ENCODE measurements around the gene RNF114.

RNF114 gene

GRCh38 chr20:49904440-49905214, 31.6 kb upstream of the RNF114 start:
- no peak for DNase-seq

DNA sequence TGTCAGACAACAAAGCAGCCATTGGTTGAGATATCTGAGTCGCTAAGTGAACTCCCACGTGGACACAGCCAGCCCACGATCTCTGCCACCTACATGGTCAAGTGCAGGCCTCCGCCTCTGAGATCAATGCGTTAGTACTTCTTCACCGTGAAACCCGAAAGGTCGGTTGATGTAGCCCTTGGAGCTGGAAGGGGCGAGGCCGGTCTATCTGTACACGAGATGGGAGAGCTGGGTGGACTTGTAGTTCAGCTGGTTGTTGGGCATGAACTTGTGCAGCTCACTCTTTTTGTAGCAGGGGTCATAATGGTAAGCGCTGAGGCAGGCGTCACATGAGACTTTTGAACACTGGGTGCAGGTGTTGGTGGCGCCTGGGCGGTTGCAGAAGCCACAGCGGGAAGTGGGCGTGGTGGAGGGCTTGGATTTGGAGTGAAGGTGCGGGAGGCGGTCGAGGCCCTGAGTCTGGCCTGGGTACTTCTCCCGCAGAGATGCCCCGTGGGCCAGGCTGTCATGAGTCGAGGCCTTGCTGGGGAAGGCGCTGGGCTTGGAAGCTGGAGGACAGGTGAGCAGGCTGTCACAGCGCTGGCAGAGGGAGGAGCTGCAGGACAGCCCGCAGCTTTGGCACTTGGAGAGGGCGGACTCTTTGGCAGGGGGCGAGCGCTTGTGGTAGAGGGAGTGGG, 30.6 kb upstream of the RNF114 start:
- DNase-seq = no peak

DNA sequence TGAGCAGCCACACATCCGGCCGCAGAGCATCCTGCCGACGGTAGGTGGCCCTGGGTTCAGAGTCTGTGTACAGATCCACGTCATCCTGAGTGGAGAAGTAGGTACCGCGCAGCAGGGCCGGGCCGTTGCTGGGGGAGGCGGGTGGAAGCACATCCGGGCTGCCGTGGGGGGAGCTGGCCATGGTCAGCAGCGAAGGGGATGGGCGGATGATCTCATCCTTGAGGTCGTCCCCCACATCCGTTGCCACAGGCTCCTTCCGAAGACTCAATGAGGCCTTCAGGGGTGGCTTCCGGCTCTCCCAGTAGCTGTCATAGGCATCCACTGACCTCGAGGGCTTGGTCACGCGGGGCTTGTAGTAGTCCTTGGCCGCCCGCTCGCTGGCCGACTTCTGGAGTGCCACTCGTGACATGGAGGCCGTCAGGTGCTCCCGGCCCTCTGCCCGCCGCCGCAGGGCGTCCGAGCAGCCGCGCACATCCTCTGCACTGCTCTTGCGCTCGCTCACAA, 30.0 kb upstream of the RNF114 start:
- no peak for DNase-seq

DNA sequence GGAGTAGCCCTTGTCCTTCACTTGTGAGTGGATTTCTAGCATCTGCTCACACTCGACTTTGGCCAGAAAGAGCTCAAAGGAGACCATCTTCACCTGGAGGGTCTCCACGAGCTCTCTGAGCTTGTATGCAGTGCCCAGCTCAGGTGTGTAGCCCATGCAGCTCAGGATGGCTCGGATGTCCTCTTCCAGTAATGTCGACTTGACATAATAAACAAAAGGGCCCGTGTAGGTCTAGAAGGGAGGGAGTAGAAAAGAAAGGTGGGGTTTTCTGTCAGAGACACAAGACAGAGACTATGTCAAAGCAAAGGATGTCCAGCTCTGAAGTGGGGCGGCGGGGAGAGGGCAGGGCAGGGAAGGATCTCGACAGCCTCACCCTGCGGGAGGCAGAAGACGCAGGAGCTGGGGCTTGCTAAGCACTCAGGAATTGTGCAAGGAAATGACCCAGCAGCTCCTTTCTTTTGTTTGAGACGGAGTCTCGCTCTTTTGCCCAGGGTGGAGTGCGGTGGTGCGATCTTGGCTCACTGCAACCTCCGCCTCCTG, 29.5 kb upstream of the RNF114 start:
- DNase-seq = no peak

GRCh38 chr20:49907405-49908257, 28.6 kb upstream of the RNF114 start:
- no peak for DNase-seq

GRCh38 chr20:49908258-49908565, 28.0 kb upstream of the RNF114 start:
- no peak for DNase-seq

DNA sequence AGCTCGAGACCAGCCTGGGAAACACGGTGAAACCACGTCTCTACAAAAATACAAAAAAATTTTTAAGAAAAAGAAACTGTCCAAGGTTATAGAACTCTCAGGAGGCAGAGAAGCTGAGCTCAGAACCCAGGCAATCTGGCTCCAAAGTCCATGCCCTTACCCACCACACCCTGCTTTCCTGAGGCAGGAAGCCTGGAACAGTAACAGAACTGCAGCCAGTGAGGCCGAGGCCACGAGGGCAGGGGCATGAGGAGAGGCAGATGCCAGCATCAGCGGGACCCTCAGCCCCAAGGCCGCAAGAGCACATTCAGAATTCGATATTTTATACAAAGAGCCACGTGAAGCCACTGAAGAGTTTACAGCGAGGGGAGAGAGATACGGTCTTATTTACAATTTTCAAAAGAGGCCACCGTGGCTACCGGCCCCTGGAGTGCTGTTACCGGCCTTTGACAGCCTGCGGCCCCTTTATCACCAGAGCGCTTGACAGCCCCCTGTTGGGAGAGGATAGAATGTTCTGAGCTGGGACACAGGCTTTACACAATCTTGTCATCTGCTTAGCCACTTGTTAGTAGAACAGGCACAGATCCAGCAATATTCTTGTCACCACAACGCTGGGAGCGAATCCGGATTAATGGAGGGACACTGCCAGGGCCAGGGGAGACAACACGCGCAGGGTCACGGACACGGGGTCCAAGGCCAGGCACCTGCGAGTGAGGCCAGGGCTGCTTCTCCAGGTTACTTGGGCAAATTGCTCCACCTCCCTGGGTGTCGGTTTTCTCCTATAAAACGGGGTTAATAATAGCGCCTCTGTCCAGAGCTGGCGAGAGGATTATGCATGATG, 26.5 kb upstream of the RNF114 start:
- no peak for DNase-seq

DNA sequence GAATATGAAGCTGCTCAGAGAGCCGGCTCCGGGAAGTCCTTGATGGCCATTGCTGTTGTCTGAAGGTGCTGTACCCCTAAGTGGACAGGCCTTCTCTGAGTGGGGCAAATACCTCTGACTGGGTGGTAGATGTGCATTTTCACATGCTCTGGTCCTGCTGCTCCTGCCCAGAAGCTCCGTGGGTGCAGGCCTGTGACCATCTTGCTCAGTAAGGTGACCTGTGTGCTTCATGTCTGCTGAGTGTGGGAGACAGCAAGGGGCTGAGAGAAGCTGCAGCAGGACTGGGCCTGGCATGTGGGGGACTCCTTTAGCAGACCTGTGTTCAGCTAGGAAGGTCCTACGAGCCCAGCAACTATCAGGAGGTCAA, 25.9 kb upstream of the RNF114 start:
- no peak for DNase-seq

GRCh38 chr20:49913399-49914047, 22.7 kb upstream of the RNF114 start:
- DNase-seq = no peak

- no peak for DNase-seq
Observed at GRCh38 chr20:49914310-49915117, 21.7 kb upstream of the RNF114 start.

DNA sequence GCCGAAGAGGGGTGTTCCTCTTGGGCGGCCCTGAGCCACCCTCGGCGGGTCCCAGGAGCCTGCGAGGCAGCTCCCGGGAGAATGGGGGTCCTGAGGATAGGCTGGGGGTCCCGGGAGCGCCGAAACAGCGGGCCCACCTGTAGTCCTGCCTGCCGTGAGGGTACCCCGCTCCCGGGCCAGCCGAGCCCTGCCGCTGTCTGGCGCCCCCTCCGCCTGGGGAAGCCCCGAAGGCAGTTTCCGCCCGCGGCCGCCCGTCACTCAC, 21.1 kb upstream of the RNF114 start:
- DNase-seq = no peak

DNA sequence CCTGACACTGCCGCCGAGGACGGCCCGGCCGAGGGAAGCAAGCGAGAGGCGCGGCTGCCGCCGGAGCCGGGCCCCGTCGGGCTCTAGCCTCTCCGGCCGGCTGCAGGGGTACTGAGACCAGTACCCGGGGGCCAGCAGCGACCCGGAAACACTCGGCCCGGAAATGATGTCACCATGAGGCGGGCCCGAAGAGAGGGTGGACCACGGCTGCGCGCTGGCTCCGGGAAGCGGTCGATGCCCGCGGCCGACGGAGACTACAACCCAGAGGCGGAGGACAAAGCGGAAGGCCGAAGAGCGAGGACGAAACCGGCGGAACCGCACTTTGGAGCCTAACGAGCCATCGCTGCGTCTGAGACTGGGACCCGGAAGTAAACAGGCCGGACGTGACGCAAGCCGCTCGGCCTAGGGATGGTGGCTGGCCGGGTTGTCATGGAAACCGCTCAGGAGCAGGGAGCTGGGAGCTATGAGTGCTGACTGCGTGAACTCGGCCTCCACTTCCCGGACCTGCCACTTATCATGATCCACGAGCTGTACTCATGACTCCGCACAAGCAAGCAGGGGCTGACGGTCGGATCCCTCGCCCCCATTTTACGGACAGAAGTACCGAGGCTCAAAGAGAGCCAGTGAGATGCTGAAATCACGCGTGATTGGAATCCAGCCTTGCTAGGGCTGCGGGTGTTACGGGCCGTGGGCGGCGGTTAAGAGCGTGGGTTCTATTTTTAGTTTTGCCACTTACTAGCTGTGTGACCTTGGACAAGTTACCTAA, 20.6 kb upstream of the RNF114 start, which contains the start of gene SPATA2:
SPATA2 (minus strand) TSS at position 150 of the 766 bp plus-strand sequence. CDS start 7,039 bp downstream, outside the sequence.
- DNase-seq = no peak

- no peak for DNase-seq
Observed at GRCh38 chr20:49916146-49917002, 19.8 kb upstream of the RNF114 start.

GRCh38 chr20:49918446-49918845, 17.8 kb upstream of the RNF114 start:
- no peak for DNase-seq

GRCh38 chr20:49919009-49919408, 17.2 kb upstream of the RNF114 start:
- DNase-seq = no peak

GRCh38 chr20:49919461-49919860, 16.7 kb upstream of the RNF114 start:
- no peak for DNase-seq

GRCh38 chr20:49924247-49924646, 11.9 kb upstream of the RNF114 start:
- no peak for DNase-seq

DNA sequence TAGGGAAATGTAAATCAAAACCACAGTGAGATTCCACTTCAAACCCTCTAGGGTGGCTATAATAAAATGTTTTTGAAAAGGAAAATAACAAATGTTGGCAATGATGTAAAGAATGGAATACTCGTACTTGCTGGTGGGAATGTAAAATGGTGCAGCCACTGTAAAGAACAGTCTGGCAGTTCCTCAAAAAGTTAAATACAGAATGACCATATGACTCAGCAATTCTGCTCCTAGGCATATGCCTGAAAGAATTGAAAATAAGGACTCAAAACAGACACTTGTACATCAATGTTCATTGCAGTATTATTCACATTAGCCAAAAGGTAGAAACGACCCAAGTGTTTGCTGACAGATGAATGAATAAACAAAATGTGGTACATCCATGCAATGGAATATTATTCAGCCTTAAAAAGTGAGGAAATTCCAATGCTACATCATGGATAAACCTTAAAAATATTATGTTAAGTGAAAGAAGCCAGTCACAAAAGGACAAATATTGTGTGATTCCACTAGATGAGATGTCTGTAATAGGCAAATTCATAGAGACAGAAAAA, 10.2 kb upstream of the RNF114 start:
- no peak for DNase-seq
